ENCODE measurements around the gene UXS1.

DNA sequence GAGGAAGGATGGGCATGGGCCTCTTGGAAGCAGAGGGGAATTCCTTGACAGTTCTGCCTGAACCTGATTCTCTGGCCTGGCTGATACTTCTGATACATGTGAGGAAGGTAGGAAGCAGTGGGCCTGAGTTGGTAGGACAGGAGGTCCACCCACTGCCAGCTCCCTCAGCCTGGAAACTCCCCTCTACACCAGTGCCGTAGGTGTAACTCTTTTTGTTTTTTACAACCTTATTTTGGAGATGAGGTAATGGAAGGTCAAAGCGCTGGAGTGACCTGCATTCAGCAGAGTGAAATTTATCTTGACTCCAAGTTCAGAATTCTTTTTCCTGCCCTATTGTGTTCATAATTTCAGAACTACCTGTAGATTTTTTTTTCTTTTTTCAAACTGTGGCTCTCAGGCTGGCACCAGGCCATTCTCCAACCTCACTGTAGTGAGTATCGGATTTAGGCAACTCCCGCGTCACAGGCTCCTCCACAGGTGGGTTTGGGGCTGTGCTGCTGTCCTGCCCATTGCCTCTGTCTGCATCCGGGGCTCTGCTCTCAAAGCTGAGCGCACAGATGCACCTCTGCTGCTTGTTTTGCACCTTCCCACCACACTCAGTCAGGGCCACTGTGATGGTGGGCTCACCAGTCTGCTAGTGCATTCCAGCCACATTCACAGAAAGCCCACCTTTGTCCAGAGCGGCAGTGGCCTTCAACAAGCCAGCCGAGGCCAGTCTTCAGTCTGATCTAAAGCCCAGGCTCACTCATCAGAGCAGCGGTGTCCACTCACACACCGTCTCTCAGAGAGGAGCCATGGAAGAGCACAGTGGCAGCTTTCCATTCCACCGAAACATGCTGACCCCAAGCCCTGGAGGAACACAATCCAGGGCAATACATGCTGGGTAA, 87.2 kb downstream of the UXS1 start:
- TF ChIP-seq FOXA1 (IDR thresholded peaks at IDR 0.05) = no peak
- TF ChIP-seq FOXM1 (IDR thresholded peaks at IDR 0.05; ENCODE audit: borderline replicate concordance) = no peak
- no peak for TF ChIP-seq HDGF (IDR thresholded peaks at IDR 0.05; ENCODE audit: borderline replicate concordance)
- no peak for TF ChIP-seq ARNT (IDR thresholded peaks at IDR 0.05)
- TF ChIP-seq SUZ12 (IDR thresholded peaks at IDR 0.05) = no peak
- no peak for TF ChIP-seq TARDBP (IDR thresholded peaks at IDR 0.05)
- TF ChIP-seq ZNF384 (IDR thresholded peaks at IDR 0.05) = no peak
- TF ChIP-seq SP1 (IDR thresholded peaks at IDR 0.05) = no peak
- no peak for TF ChIP-seq NFRKB (IDR thresholded peaks at IDR 0.05)
- no peak for TF ChIP-seq FOXK2 (IDR thresholded peaks at IDR 0.05)

All from HEK293T (cell line).